PC-3 (cell line): ENCODE data around the gene UBE2QL1.

Experiments
- EZH2 ChIP-seq: fragments of 300-600 bp; sonication (generic); IDR thresholded peaks from one replicate; pipeline ENCODE4 v1.6.1; 2017; ENCODE audit warnings: antibody characterized with exemption, mild to moderate bottlenecking, low read length; ENCODE audit not compliant: unreplicated experiment
- TF ChIP-seq, protein P1 (sequence below): fragments of 300-600 bp; sonication (generic); conservative IDR thresholded peaks from 2 replicates; pipeline ENCODE4 v1.5.1; 2017; ENCODE audit warnings: antibody characterized with exemption, low read depth, mild to moderate bottlenecking, low read length

DNA sequence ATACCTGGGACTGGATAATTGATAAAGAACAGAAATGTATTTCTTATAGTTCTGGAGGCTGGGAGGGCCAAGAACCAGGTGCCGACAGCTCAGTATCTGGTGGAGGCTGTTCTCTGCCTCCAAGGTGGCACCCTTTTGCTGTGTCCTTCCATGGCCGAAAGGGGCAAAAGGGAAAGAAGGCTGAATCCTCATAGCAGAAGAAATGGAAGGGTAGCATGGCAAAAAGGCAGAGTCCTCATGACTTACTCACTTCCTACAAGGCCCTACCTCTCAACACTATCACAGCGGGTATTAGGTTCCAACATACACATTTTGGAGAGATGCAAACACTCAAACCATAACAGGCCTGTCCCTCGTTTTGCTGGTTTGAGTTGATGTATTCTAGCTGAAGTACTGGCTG, 45.2 kb upstream of the UBE2QL1 start:
- TF ChIP-seq, protein P1, sequence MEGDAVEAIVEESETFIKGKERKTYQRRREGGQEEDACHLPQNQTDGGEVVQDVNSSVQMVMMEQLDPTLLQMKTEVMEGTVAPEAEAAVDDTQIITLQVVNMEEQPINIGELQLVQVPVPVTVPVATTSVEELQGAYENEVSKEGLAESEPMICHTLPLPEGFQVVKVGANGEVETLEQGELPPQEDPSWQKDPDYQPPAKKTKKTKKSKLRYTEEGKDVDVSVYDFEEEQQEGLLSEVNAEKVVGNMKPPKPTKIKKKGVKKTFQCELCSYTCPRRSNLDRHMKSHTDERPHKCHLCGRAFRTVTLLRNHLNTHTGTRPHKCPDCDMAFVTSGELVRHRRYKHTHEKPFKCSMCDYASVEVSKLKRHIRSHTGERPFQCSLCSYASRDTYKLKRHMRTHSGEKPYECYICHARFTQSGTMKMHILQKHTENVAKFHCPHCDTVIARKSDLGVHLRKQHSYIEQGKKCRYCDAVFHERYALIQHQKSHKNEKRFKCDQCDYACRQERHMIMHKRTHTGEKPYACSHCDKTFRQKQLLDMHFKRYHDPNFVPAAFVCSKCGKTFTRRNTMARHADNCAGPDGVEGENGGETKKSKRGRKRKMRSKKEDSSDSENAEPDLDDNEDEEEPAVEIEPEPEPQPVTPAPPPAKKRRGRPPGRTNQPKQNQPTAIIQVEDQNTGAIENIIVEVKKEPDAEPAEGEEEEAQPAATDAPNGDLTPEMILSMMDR = no peak
- TF ChIP-seq EZH2 = no peak
